GM18867 (cell line): ENCODE data around the gene HOXC13.

Experiments
- ATAC-seq: cut with Tn5 transposase; IDR thresholded peaks from one replicate; pipeline ENCODE4 v1.9.1; 2021; ENCODE audit warnings: mild to moderate bottlenecking, moderate library complexity; ENCODE audit not compliant: unreplicated experiment

The HOXC13 gene

GRCh38 chr12:53992377-53992889, 53.8 kb downstream of the HOXC13 start:
- ATAC-seq = no peak

- no peak for ATAC-seq
These were observed 54.8 kb downstream of the HOXC13 start for GRCh38 chr12:53993162-53994008.

DNA sequence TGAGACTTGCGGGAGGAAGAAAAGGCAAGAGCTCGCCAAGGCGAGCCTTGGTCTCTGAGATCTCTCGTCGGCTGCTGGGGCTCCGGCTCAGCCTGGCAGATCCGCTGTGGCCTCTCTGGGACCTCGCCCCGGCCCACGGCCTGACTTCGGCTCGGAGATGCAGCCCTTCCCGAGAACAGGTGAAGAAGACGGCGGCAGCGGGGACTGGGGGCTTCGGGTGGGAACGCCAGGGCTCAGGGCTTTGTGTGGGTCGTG, 55.3 kb downstream of the HOXC13 start:
- ATAC-seq = no peak

DNA sequence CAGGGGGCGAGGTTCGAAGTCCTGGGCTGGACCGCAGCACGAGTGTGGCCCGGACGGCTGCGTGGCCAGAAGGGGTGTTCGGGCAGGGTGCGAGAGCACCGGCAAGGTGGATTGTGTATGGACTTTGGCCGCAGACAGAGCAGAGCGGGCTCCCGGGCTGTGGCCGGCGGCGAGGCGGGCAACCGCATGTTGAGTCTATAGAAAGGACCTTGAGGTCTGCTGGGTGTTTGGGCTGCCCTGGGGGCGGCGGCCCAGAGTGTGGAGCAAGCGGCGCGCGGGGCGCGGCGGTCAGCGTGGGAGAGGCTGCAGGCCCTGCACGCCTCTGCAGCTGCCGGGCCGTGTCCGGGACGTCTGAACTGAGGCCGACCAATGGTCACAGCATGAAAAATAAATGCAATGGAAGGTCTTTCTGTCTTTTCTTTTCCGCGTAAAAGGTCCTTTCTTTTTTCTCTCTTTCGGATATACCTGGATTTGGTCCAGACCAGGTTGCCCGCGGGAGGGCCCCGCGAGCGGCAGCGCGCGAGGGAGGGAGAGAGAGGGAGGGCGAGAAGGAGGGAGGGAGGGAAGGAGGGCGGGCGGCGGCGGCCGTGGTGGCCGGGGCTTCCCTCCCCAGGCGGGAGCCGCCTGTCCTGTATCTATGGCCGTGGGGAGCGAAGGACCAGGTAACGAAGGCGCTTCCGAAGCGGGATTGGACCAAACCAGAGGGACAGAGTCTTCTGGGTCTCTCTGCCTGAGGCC, 55.8 kb downstream of the HOXC13 start:
- no peak for ATAC-seq

GRCh38 chr12:53995002-53995377, 56.4 kb downstream of the HOXC13 start:
- ATAC-seq = no peak

- no peak for ATAC-seq
These were observed 57.0 kb downstream of the HOXC13 start for GRCh38 chr12:53995378-53996239.
